Activated B cell treated with CpG ODN at 0.5 μM for 24 hours (primary cell): ENCODE data around the gene AVEN. TPM values are rescaled to one million over a fixed set of nuclear protein-coding genes. Genes with fewer than 3 reads are reported as not detected.

Source experiments
- ATAC-seq: fragments of 200-7000 bp; cut with Tn5 transposase; one replicate; pipeline ENCODE4 v1.10.0; 2021; ENCODE audit warnings: low read depth, mild to moderate bottlenecking, moderate library complexity
- CTCF ChIA-PET: fragments of 350-600 bp; sonication (Branson Sonifier 250); formaldehyde crosslinking; loops from one replicate; lab custom pipeline; 2021; ENCODE audit warnings: antibody characterized with exemption; lab: Charles Lee
- POLR2A ChIA-PET: fragments of 350-600 bp; sonication (Branson Sonifier 250); formaldehyde crosslinking; loops from one replicate; lab custom pipeline; 2021; ENCODE audit warnings: antibody characterized with exemption; lab: Charles Lee
- DNase-seq: peaks from one replicate; pipeline ENCODE4 v3.0.0; 2022
- H3K27ac Mint-ChIP-seq: one replicate; pipeline ENCODE4 v1.8.0; 2020; ENCODE audit warnings: mixed read lengths
- H3K27me3 Mint-ChIP-seq: one replicate; pipeline ENCODE4 v1.8.0; 2021; ENCODE audit warnings: mixed read lengths
- H3K36me3 Mint-ChIP-seq: one replicate; pipeline ENCODE4 v1.8.0; 2021; ENCODE audit warnings: low read depth, mixed read lengths
- H3K4me1 Mint-ChIP-seq: one replicate; pipeline ENCODE4 v1.8.0; 2021; ENCODE audit warnings: mixed read lengths
- H3K4me3 Mint-ChIP-seq: one replicate; pipeline ENCODE4 v1.8.0; 2020; ENCODE audit warnings: mild to moderate bottlenecking, mixed read lengths
- H3K9me3 Mint-ChIP-seq: one replicate; pipeline ENCODE4 v1.8.0; 2020; ENCODE audit warnings: mixed read lengths
- CTCF ChIP-seq: fragments of 200-600 bp; IDR thresholded peaks from one replicate; pipeline ENCODE4 v1.8.0; 2022; ENCODE audit warnings: antibody characterized with exemption, mild to moderate bottlenecking
- intact Hi-C: fragments of 100-400 bp; cut with micrococcal nuclease; formaldehyde crosslinking; loops from one replicate; pipeline ENCODE4 v1.15.1; 2024
- total RNA-seq: library from RNA; stranded (reverse); gene quantifications from 2 replicates; pipeline ENCODE4 v1.2.3, GENCODE V29; 2022

The AVEN gene
- total RNA-seq, 1 donor from 2014 or later, result 14.1 TPM

- no peak for DNase-seq
- Mint-ChIP-seq H3K4me3 (no peak overlapping the region), H3K9me3 (no peaks in the 10 kb centered on the region), H3K4me1 (no peaks in the 10 kb centered on the region), H3K36me3 (peaks cover 10% of the 10 kb centered on the region), H3K27ac (no peak overlapping the region), H3K27me3 (no peaks in the 10 kb centered on the region)
- intact Hi-C loops, result no loop called here
- ATAC-seq, result no peak
- POLR2A ChIA-PET, result no interaction called here
- TF ChIP-seq CTCF, result no peak
- CTCF ChIA-PET, result no interaction called here
Observed at GRCh38 chr15:34014556-34014955, 24.4 kb downstream of the AVEN start.

- ChIA-PET CTCF (no interaction called here), POLR2A (no interaction called here)
- Mint-ChIP-seq H3K4me3 (no peak overlapping the region), H3K4me1 (no peaks in the 10 kb centered on the region), H3K9me3 (no peaks in the 10 kb centered on the region), H3K27me3 (no peaks in the 10 kb centered on the region), H3K27ac (no peak overlapping the region), H3K36me3 (peaks cover 10% of the 10 kb centered on the region)
- DNase-seq (no peak), ATAC-seq (no peak)
- TF ChIP-seq CTCF, result no peak
- intact Hi-C loops, result no loop called here
Observed at GRCh38 chr15:34013746-34014145, 25.3 kb downstream of the AVEN start.

DNA sequence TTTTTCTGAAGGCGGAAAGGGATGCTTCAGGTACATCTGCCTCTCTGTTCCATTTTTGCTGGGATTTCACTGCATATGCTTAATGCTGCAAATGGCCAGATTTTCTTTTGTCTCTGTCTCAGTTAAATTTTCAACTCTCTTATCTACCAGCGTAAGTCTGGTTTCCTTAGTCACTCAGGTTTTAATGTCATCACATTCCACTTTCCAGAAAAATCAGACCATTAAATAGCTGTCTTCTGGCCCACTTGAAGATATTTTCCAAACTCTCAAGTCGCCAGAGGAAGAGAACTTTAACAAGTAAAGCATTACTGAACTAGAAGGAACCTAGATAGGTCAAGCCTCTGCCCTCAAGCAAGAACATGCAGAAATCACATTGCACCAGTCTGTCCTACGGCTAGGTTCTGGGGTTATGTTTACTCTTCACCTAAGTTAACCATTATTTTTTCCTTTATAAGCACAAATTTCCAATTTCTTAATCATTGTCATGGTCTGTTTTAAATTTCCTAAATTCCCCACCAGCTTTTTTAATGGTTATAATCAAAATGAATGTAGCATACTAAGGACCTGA, 26.5 kb downstream of the AVEN start:
- Mint-ChIP-seq H3K27ac (no peak overlapping the region), H3K9me3 (no peaks in the 10 kb centered on the region), H3K4me1 (no peaks in the 10 kb centered on the region), H3K27me3 (no peaks in the 10 kb centered on the region), H3K36me3 (peaks cover 3% of the 10 kb centered on the region), H3K4me3 (no peak overlapping the region)
- ATAC-seq (no peak), DNase-seq (no peak)
- intact Hi-C loops, result no loop called here
- TF ChIP-seq CTCF, result no peak
- CTCF ChIA-PET, result no interaction called here
- POLR2A ChIA-PET, result no interaction called here

GRCh38 chr15:34011481-34011880, 27.5 kb downstream of the AVEN start:
- Mint-ChIP-seq H3K36me3 (no peaks in the 10 kb centered on the region), H3K9me3 (no peaks in the 10 kb centered on the region), H3K27me3 (no peaks in the 10 kb centered on the region), H3K4me3 (no peak overlapping the region), H3K27ac (no peak overlapping the region), H3K4me1 (no peaks in the 10 kb centered on the region)
- ATAC-seq (no peak), DNase-seq (no peak)
- ChIA-PET CTCF (no interaction called here), POLR2A (no interaction called here)
- intact Hi-C loops, result no loop called here
- TF ChIP-seq CTCF, result no peak

DNA sequence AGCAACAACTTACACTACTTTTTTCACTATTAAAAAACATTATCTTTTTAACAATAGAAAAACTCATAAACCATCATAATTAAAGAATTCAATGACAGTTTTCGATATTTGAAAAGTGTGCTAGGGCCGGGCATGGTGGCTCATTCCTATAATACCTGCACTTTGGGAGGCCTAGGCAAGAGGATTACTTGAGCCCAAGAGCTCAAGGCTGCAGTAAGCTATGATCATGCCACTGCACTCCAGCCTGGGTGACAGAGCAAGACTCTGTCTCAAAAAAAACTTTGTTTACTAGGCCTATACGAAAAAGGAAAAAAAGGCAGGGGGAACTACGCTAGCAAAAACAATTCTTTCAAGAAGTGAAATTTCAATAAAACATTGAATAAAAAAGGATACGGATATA, 28.1 kb downstream of the AVEN start:
- Mint-ChIP-seq H3K4me1 (no peaks in the 10 kb centered on the region), H3K4me3 (no peak overlapping the region), H3K36me3 (no peaks in the 10 kb centered on the region), H3K9me3 (no peaks in the 10 kb centered on the region), H3K27ac (no peak overlapping the region), H3K27me3 (no peaks in the 10 kb centered on the region)
- ChIA-PET CTCF (no interaction called here), POLR2A (no interaction called here)
- ATAC-seq (no peak), DNase-seq (no peak)
- no peak for TF ChIP-seq CTCF
- intact Hi-C loops, result no loop called here
